Ishikawa (cell line): Measurements from ENCODE around the gene PAX2.

Experiments used
- CEBPB ChIP-seq: IDR thresholded peaks from 2 replicates; pipeline ENCODE4 v1.6.1; 2012
- CREB1 ChIP-seq: IDR thresholded peaks from 2 replicates; pipeline ENCODE4 v1.6.1; 2012; ENCODE audit warnings: low read depth
- EGR1 ChIP-seq: IDR thresholded peaks from 2 replicates; pipeline ENCODE4 v1.6.1; 2012
- EP300 ChIP-seq: IDR thresholded peaks from 2 replicates; pipeline ENCODE4 v1.6.1; 2012; ENCODE audit warnings: borderline replicate concordance
- FOXM1 ChIP-seq: IDR thresholded peaks from 2 replicates; pipeline ENCODE4 v1.6.1; 2012; ENCODE audit warnings: low read depth, borderline replicate concordance
- NFIC ChIP-seq: IDR thresholded peaks from 2 replicates; pipeline ENCODE4 v1.6.1; 2012
- RAD21 ChIP-seq: IDR thresholded peaks from 2 replicates; pipeline ENCODE4 v1.6.1; 2012; ENCODE audit warnings: low read depth
- TAF1 ChIP-seq: IDR thresholded peaks from 2 replicates; pipeline ENCODE4 v1.6.1; 2012; ENCODE audit warnings: low read depth, mild to moderate bottlenecking
- TCF12 ChIP-seq: IDR thresholded peaks from 2 replicates; pipeline ENCODE4 v1.6.1; 2012; ENCODE audit warnings: low read depth
- TEAD4 ChIP-seq: IDR thresholded peaks from 2 replicates; pipeline ENCODE4 v1.6.1; 2012
- YY1 ChIP-seq: IDR thresholded peaks from 2 replicates; pipeline ENCODE4 v1.6.1; 2012; ENCODE audit warnings: low read depth
- ZBTB7A ChIP-seq: IDR thresholded peaks from 2 replicates; pipeline ENCODE4 v1.6.1; 2012; ENCODE audit warnings: low read depth
- TF ChIP-seq, protein P1 (sequence below): IDR thresholded peaks from 2 replicates; pipeline ENCODE4 v1.6.1; 2012
- TF ChIP-seq, protein P2 (sequence below): IDR thresholded peaks from 2 replicates; pipeline ENCODE4 v1.6.1; 2012; ENCODE audit warnings: low read depth, mild to moderate bottlenecking
- TF ChIP-seq, protein P3 (sequence below): IDR thresholded peaks from 2 replicates; pipeline ENCODE4 v1.6.1; 2012

The PAX2 gene

DNA sequence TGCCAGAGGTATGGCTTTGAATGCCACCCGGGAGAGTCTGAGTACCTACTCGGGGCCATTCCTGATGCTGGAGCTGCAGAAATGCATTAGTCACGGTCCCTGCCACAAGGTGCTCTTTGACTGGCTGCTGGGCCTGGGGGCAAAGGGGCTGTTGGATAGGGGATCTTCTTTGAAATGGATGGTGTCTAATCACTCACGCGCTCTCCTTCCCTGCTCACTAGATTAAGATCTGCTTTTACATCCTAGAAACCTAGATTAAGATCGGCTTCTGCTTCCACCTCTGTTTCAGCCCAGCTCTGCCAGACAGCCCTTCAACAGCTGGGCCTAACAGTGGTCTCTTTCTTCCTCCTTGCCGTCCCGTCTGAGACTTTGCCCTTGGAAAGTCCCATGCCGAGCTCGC lies 57.2 kb downstream of the PAX2 start:
- no peak for TF ChIP-seq CEBPB
- no peak for TF ChIP-seq YY1
- no peak for TF ChIP-seq EP300
- TF ChIP-seq, protein P1, sequence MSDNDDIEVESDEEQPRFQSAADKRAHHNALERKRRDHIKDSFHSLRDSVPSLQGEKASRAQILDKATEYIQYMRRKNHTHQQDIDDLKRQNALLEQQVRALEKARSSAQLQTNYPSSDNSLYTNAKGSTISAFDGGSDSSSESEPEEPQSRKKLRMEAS, result no peak
- TF ChIP-seq, protein P2, sequence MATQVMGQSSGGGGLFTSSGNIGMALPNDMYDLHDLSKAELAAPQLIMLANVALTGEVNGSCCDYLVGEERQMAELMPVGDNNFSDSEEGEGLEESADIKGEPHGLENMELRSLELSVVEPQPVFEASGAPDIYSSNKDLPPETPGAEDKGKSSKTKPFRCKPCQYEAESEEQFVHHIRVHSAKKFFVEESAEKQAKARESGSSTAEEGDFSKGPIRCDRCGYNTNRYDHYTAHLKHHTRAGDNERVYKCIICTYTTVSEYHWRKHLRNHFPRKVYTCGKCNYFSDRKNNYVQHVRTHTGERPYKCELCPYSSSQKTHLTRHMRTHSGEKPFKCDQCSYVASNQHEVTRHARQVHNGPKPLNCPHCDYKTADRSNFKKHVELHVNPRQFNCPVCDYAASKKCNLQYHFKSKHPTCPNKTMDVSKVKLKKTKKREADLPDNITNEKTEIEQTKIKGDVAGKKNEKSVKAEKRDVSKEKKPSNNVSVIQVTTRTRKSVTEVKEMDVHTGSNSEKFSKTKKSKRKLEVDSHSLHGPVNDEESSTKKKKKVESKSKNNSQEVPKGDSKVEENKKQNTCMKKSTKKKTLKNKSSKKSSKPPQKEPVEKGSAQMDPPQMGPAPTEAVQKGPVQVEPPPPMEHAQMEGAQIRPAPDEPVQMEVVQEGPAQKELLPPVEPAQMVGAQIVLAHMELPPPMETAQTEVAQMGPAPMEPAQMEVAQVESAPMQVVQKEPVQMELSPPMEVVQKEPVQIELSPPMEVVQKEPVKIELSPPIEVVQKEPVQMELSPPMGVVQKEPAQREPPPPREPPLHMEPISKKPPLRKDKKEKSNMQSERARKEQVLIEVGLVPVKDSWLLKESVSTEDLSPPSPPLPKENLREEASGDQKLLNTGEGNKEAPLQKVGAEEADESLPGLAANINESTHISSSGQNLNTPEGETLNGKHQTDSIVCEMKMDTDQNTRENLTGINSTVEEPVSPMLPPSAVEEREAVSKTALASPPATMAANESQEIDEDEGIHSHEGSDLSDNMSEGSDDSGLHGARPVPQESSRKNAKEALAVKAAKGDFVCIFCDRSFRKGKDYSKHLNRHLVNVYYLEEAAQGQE, result no peak
- TF ChIP-seq RAD21, result no peak
- TF ChIP-seq CREB1, result no peak

DNA sequence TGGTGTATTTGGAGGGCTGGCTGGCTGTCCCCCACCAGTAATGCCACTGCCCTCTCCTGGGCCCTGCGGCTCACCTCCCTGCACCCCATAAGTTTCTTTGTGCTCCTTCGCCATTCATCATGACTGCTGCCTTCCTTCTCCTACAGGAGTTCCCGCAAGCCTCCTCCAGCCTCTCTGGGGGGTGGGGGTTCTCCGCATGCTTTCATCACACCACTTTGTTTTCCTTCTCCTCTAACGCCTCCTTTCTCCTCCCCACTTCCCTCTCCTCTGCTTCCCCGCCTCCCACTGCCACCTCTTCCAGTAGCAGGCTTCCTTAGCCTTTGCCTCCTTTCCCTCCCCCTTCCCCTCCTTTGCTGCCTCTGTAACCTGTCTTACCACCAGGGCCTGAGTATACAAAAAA lies 58.1 kb downstream of the PAX2 start:
- TF ChIP-seq, protein P1, result no peak
- TF ChIP-seq RAD21, result no peak
- TF ChIP-seq CREB1, result no peak
- no peak for TF ChIP-seq TCF12
- TF ChIP-seq EGR1, result no peak
- TF ChIP-seq NFIC, result no peak
- TF ChIP-seq YY1, result no peak
- no peak for TF ChIP-seq EP300
- TF ChIP-seq CEBPB, result no peak
- TF ChIP-seq FOXM1, result no peak
- TF ChIP-seq TAF1, result no peak
- TF ChIP-seq, protein P3, sequence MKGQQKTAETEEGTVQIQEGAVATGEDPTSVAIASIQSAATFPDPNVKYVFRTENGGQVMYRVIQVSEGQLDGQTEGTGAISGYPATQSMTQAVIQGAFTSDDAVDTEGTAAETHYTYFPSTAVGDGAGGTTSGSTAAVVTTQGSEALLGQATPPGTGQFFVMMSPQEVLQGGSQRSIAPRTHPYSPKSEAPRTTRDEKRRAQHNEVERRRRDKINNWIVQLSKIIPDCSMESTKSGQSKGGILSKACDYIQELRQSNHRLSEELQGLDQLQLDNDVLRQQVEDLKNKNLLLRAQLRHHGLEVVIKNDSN, result no peak
- TF ChIP-seq TEAD4, result no peak
- TF ChIP-seq, protein P2, result no peak
- TF ChIP-seq ZBTB7A, result no peak

DNA sequence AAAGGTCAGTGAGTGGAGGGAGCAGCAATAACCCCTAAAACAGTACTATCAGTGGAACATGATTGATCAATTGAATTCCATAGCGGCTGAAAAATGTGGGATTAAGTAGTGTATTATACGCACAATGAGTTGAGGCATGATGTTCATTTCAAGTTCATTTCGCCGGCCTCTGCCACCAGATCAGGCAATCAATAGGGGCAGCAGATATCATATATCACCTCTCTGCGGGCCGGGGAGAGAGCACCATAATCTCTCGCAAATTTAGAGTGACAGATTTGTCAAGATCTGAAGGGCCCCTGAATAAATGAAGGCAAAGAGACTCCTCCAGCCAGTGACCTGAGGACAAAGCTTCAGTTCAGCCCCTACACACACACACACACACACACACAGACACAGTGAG lies 58.5 kb downstream of the PAX2 start:
- TF ChIP-seq, protein P3, result no peak

DNA sequence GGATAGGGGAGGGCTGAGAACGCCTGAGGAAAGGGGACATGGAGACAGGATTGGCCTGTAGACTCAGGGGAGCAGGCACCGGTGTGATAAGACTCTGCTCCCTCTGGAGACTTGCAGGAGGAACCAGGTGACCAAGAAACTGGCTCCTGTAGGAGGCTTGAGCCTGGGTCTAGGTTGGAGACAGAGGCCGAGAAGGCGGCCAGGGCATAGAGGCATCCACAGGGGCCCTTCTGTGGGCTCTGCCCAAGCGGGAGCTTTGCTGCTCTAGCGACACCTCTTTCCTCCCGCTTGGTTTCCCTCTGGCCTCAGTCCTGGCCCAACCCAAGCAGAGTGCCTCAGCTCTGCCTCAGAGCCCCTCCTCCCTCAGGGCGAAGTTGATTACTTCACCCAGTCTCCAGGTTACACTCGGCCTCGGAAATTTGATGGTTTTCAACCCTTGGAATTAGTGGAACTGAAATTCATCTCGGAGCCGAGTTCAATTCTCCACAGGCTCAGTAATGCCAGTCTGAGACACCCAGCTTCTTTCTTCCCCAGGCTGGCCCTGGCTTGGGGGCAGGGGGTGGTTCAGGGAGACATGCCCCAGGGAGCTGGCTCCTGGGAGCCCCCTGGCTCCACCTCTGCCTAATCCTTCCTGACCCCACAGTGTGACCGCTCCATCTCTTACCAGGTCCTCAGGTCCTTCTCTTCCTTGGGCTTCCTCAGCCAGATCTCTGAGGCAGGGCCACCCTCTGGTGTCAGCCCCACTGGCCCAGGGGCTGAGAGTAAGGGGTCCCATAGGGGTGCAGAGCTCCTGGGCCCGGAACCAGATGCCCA lies 60.4 kb downstream of the PAX2 start:
- TF ChIP-seq TCF12, result no peak
- no peak for TF ChIP-seq ZBTB7A
- no peak for TF ChIP-seq EP300
- TF ChIP-seq FOXM1, result no peak
- TF ChIP-seq EGR1, result no peak
- no peak for TF ChIP-seq TEAD4
- TF ChIP-seq CEBPB, result no peak
- TF ChIP-seq CREB1, result no peak
- TF ChIP-seq NFIC, result no peak
- TF ChIP-seq, protein P3, result no peak
- no peak for TF ChIP-seq TAF1
- TF ChIP-seq, protein P1, result no peak

DNA sequence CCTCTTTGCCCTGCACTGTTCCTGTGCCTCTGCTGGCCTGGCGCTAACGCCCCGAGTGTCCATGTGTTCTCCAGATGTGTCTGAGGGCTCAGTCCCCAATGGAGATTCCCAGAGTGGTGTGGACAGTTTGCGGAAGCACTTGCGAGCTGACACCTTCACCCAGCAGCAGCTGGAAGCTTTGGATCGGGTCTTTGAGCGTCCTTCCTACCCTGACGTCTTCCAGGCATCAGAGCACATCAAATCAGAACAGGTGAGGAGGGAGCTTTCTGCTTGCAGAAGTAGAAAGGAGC lies 60.9 kb downstream of the PAX2 start:
- TF ChIP-seq TCF12 (no peak), TEAD4 (no peak), ZBTB7A (no peak), TAF1 (no peak), FOXM1 (no peak), RAD21 (no peak), CREB1 (no peak), NFIC (no peak), EP300 (no peak)
- TF ChIP-seq, protein P1, result no peak
- TF ChIP-seq, protein P3, result no peak
- TF ChIP-seq, protein P2, result no peak
